Measurements from ENCODE around the gene TSPAN9.

DNA sequence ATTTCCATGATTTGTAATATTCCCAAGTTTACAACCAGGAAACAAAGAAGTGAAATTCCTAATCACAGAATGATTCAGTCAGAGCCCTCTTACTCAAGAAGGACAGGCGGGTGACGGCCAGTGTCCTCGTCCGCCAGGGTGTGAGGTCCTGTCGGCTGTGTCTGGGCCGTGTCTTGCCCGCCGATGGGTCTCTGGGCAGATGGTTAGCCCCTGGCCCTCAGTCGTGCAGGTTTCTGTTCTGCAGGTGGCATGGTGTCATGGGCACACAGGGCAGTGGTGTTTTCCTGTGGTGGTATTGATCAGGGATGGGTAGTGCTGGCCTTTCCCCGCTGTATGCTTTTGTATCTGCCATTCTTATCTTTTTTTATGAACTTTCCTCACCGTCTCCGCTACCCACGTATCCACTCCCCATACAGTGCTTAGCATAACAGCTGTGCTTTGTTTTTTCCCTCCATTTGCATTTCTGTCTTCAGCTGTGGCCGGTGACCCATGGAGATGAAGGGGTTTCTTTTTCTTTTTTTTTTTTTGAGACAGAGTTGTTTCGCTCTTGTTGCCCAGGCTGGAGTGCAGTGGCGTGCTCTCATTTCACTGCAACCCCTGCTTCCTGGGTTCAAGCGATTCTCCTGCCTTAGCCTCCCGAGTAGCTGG is 100.7 kb downstream of the TSPAN9 start:
- TF ChIP-seq, protein P1, sequence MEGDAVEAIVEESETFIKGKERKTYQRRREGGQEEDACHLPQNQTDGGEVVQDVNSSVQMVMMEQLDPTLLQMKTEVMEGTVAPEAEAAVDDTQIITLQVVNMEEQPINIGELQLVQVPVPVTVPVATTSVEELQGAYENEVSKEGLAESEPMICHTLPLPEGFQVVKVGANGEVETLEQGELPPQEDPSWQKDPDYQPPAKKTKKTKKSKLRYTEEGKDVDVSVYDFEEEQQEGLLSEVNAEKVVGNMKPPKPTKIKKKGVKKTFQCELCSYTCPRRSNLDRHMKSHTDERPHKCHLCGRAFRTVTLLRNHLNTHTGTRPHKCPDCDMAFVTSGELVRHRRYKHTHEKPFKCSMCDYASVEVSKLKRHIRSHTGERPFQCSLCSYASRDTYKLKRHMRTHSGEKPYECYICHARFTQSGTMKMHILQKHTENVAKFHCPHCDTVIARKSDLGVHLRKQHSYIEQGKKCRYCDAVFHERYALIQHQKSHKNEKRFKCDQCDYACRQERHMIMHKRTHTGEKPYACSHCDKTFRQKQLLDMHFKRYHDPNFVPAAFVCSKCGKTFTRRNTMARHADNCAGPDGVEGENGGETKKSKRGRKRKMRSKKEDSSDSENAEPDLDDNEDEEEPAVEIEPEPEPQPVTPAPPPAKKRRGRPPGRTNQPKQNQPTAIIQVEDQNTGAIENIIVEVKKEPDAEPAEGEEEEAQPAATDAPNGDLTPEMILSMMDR (IDR thresholded peaks at IDR 0.05) = no peak
- TF ChIP-seq POLR2A (IDR thresholded peaks at IDR 0.05) (no peak), EP300 (IDR thresholded peaks at IDR 0.05) (no peak), POLR2AphosphoS5 (IDR thresholded peaks at IDR 0.05) (no peak)
